Activated CD8-positive, alpha-beta memory T cell treated with anti-CD3 and anti-CD28 coated beads for 24 hours (primary cell): ENCODE data around the gene TIMM9.
A peak's percentile ranks its signal among the peaks of the same experiment; 100 is the strongest.
"Not testable (repeated sequence)": the region's sequence is repeated elsewhere in the genome, so short reads cannot be mapped to it uniquely, and the experiment has no call there.

Experiments
- DNase-seq: peaks from one replicate; pipeline ENCODE4 v3.0.0-alpha.2; 2020

TIMM9 gene

DNA sequence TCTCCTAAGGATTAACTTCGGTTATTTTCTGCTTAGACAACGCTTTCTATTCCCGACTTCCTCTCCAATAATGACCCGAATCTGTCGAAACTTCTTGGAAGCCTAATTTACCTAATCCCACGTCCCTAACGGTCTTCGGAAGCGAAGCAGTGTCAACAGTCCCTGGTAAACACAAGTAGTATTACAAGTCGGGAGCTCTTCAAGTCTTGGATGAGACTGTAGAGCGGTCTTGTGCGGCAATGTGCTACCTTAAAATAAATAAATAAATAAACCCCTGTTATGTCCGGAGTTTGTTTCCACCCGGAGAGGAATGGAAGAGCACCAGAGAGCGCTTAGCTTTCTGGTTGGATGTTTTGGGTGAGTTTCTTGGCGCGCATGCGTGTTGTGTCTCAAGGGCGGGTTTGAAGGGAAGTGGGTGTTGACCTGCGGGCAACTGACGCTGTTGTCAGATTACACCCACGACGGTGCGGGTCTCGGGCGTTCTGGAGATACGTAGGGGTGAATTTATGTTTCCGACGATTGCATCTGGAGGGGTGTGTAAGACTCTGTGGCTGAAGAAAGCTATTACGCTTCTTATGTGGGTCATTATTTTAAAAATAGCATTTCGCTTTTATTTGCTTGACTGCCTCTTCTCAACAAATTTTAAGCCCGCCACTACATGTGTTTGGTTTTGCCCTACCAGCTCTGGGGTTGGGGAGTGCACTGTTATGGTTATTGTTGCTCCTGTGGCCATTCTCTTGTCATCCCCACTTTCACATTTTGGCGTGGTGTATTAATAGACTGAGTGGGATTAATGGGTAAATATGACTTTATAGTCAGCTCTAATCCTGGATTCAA, at the start of gene TIMM9, which contains the start of gene KIAA0586:
TIMM9 (minus strand) TSS at position 251 of the 837 bp plus-strand sequence. CDS start 15,586 bp downstream, outside the sequence.
KIAA0586 (plus strand) TSS at position 439 of the 837 bp plus-strand sequence. CDS start 546 bp downstream, outside the sequence.
- peak; percentile 94 for DNase-seq

DNA sequence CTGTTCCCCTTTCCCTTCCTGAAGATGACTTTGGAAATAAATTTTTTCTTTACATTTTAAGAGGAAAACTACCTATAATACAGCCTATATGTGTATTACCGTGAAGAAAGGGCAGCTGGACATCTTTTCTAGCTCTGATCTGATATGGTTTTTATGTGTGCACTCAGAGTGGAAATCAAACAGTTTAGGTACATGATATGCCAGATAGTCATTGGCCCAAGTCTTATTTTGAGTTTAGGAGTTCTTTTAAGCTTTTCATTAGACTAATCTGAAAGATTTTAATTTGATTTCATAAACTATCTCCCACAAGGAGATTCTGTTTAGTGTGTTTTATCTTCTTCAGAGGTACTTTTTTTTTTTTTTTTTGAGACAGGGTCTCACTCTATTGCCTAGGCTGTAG, 49.0 kb upstream of the TIMM9 start:
- no peak for DNase-seq

GRCh38 chr14:58469309-58469708, 42.0 kb upstream of the TIMM9 start:
- no peak for DNase-seq

DNA sequence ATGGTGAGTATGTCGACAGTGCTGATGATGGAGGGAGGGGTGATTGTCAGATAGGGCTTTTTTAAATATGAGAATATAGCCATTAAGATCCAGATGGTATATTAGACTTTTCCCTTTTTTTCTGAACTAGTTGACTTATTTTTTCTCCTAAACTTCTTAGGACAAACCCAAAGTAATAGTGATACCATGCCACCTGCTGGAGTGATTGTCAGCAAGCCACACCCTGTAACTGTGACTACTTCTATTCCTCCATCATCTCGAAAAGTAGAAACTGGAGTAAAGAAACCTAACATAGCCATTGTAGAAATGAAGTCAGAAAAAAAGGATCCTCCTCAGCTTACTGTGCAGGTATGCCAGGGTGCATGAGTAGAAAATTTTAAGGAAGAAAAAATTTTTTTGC, 40.2 kb upstream of the TIMM9 start:
- DNase-seq, result no peak

DNA sequence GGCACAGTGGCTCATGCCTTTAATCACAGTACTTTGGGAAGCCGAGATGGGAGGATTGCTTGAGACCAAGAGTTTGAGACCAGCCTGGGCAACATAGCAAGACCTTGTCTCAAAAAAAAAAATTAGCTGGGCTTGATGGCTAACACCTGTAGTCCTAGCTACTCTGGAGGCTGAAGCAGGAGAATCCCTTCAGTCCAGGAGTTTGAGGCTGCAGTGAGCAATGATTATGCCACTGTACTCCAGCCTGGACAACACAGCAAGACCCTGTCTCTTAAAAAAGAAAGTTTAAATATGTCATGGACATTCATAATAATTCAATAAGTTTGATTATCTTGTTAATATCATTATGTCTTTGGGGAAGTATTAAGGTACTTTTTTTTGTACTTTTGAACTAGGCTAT, 39.1 kb upstream of the TIMM9 start:
- DNase-seq, result no peak

- DNase-seq, result no peak
Observed at GRCh38 chr14:58465421-58465820, 38.1 kb upstream of the TIMM9 start.

DNA sequence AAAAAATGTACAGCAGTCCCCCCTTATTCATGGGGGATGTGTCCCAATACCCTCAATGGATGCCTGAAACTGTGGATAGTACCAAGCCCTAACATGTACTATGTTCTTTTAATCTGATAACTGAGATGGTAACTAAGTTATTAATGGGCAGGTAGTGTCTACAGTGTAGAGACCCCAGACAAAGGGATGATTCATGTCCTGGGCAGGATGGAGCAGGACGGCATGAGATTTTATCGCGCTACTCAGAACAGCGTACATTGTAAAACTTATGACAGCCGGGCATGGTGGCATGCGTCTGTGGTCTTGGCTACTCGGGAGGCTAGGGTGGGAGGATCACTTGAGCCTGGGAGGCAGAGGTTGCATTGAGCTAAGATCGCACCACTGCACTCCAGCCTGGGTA, 37.3 kb upstream of the TIMM9 start:
- DNase-seq, result no peak

DNA sequence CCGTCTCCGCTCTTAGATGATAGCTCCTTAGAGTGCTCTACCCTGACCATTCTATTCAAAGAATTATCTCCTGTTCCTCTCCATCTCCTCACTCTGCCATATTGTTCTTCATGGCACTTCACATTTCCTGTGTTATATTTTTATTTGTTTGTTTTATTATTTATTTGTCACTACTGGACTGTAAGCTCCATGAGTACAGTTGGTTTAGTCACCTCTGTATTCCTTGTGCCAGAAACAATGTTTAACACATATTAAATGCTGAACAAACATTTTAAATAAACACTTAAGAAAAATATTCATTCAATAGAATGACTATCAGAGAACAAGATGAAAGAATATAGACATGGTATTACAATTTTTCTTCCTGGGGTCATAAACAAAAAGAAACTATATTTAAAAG, 35.8 kb upstream of the TIMM9 start:
- DNase-seq, result no peak

GRCh38 chr14:58460772-58461171, 33.4 kb upstream of the TIMM9 start:
- no peak for DNase-seq

GRCh38 chr14:58455593-58456265, 28.4 kb upstream of the TIMM9 start:
- no peak for DNase-seq

GRCh38 chr14:58444627-58445026, 17.3 kb upstream of the TIMM9 start:
- DNase-seq, result no peak

GRCh38 chr14:58439476-58439875, 12.1 kb upstream of the TIMM9 start:
- no peak for DNase-seq

DNA sequence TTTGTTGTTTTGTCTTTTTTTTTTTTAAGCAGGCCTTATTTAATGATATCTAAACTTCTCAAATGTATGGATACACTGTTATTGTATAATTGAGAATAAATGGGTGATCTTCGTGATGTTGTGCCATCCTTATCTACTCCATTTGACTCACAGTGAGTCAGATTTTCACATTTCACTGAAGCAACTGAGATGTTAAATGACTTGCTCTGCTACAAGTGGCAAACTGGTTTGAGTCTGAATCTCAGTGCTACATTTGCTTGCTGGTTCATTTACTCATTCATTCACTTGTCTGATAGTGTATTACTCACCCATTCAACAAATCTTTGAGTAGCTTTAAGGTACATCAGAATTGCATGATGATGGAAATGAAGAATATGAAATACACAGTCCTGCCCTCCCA, 2.8 kb upstream of the TIMM9 start:
- no peak for DNase-seq

- no peak for DNase-seq
Observed at GRCh38 chr14:58428118-58428683, 870 bp upstream of the TIMM9 start.

- DNase-seq, result peak; percentile 86
Observed at GRCh38 chr14:58426670-58427280, 556 bp downstream of the TIMM9 start.

- DNase-seq, result not testable (repeated sequence)
Observed at GRCh38 chr14:58416934-58417333, 10.4 kb downstream of the TIMM9 start.

DNA sequence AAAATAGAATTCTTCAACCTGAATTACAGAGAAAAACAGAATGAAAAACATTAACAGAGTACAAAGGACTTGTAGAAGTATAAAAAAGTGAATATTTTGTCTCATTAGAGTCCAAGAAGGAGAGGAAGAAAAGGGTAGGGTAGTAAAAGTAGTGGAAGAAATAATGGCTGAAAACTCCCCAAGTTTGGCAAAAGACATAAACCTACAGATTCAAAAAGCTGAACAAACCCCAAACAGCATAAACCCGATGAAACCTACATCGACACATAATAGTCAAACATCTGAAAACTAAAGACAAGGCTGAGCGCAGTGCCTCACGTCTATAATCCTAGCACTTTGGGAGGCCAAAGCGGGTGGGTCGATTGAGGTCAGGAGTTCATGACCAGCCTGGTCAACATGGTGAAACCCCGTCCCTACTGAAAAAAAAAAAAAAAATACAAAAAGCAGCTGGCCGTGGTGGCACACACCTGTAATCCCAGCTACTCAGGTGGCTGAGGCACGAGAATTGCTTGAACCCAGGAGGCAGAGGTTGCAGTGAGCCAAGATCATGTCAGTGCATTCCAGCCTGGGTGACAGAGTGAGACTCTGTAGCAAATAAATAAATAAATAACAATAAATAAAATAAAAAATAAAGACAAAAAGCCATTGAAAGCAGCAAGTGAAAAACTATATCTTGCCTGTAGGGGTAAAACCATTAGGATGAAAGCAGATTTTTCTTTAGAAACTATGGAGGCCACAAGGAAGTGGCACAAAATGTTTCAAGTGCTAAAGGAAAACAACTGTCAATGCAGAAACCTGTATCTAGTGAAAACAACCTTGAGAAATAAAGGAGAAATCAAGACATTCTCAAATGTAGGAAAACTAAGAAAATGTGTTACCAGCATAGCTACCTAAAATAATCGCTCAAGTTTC, 11.4 kb downstream of the TIMM9 start:
- DNase-seq, result no peak

GRCh38 chr14:58414845-58415244, 12.5 kb downstream of the TIMM9 start:
- DNase-seq, result no peak

- no peak for DNase-seq
Observed at GRCh38 chr14:58408681-58409215, 18.6 kb downstream of the TIMM9 start.

- DNase-seq, result no peak
Observed at GRCh38 chr14:58401587-58401986, 25.7 kb downstream of the TIMM9 start.

GRCh38 chr14:58398895-58399294, 28.4 kb downstream of the TIMM9 start:
- no peak for DNase-seq

DNA sequence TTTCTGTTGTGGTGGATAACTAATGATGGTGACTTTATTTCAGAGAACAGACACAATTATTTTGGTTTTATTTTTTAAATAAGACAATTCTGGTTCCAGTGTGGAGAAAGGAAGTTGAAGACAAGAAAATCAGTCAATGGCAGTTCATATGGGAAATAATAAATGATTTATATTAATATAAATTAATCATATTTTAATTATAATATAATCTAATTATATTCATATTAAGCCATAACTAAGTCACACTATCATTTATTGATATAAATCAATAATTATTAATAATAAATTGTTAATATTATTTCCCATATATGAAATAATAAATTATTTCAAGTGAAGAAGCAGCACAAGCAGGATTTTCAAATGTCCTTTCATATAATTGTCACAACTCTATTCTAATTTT, 28.8 kb downstream of the TIMM9 start:
- no peak for DNase-seq
